IPS-18c (cell line): ENCODE data around the gene CDH23.

Experiments used
- H3K4me3 ChIP-seq: 2 replicates; pipeline ENCODE4 v1.7.0; 2013; ENCODE audit warnings: low read depth, mild to moderate bottlenecking, low read length, moderate library complexity; ENCODE audit not compliant: insufficient read depth
- H3K9me3 ChIP-seq: one replicate; pipeline ENCODE4 v1.6.1; 2013; ENCODE audit warnings: mild to moderate bottlenecking, low read length, moderate library complexity; ENCODE audit not compliant: control insufficient read depth, insufficient read depth

The CDH23 gene

GRCh38 chr10:71522442-71523144 lies 125.9 kb downstream of the CDH23 start:
- no peaks in the 10 kb centered on the region for H3K9me3 ChIP-seq

GRCh38 chr10:71523756-71524155 lies 127.0 kb downstream of the CDH23 start:
- Histone ChIP-seq H3K9me3 (no peaks in the 10 kb centered on the region), H3K4me3 (no peak overlapping the region)

More at GRCh38 chr10:71522442-71523144, 125.9 kb downstream of the CDH23 start:
- H3K4me3 ChIP-seq: no peak overlapping the region

- Histone ChIP-seq H3K9me3 (no peaks in the 10 kb centered on the region), H3K4me3 (no peak overlapping the region)
These were observed 128.4 kb downstream of the CDH23 start for GRCh38 chr10:71525092-71525491.

- no peak overlapping the region for H3K4me3 ChIP-seq
- no peaks in the 10 kb centered on the region for H3K9me3 ChIP-seq
These were observed 129.0 kb downstream of the CDH23 start for GRCh38 chr10:71525721-71526120.

- Histone ChIP-seq H3K4me3 (no peak overlapping the region), H3K9me3 (no peaks in the 10 kb centered on the region)
These were observed 129.9 kb downstream of the CDH23 start for GRCh38 chr10:71526653-71527052.

GRCh38 chr10:71527135-71527534 lies 130.4 kb downstream of the CDH23 start:
- no peaks in the 10 kb centered on the region for H3K9me3 ChIP-seq
- H3K4me3 ChIP-seq: no peak overlapping the region

- Histone ChIP-seq H3K4me3 (no peak overlapping the region; the same call in 1 of the 2 replicates), H3K9me3 (no peaks in the 10 kb centered on the region)
These were observed 131.9 kb downstream of the CDH23 start for GRCh38 chr10:71528371-71529206.

GRCh38 chr10:71529207-71529827 lies 132.6 kb downstream of the CDH23 start:
- Histone ChIP-seq H3K9me3 (no peaks in the 10 kb centered on the region), H3K4me3 (no peak overlapping the region)

GRCh38 chr10:71530781-71531180 lies 134.1 kb downstream of the CDH23 start:
- Histone ChIP-seq H3K4me3 (no peak overlapping the region), H3K9me3 (no peaks in the 10 kb centered on the region)

GRCh38 chr10:71531485-71532446 lies 135.0 kb downstream of the CDH23 start:
- H3K9me3 ChIP-seq: no peaks in the 10 kb centered on the region
- no peak overlapping the region for H3K4me3 ChIP-seq

- no peaks in the 10 kb centered on the region for H3K9me3 ChIP-seq
- H3K4me3 ChIP-seq: no peak overlapping the region
These were observed 136.2 kb downstream of the CDH23 start for GRCh38 chr10:71532878-71533277.

GRCh38 chr10:71533936-71534335 lies 137.2 kb downstream of the CDH23 start:
- Histone ChIP-seq H3K9me3 (no peaks in the 10 kb centered on the region), H3K4me3 (no peak overlapping the region)

GRCh38 chr10:71534568-71535194 lies 138.0 kb downstream of the CDH23 start:
- no peaks in the 10 kb centered on the region for H3K9me3 ChIP-seq
- H3K4me3 ChIP-seq: no peak overlapping the region

GRCh38 chr10:71536332-71536731 lies 139.6 kb downstream of the CDH23 start:
- Histone ChIP-seq H3K4me3 (no peak overlapping the region), H3K9me3 (no peaks in the 10 kb centered on the region)

- Histone ChIP-seq H3K9me3 (no peaks in the 10 kb centered on the region), H3K4me3 (no peak overlapping the region)
These were observed 140.4 kb downstream of the CDH23 start for GRCh38 chr10:71537125-71537524.

- no peaks in the 10 kb centered on the region for H3K9me3 ChIP-seq
- no peak overlapping the region for H3K4me3 ChIP-seq
These were observed 141.0 kb downstream of the CDH23 start for GRCh38 chr10:71537681-71538080.
